ENCODE data around the gene GCA.

The GCA gene

DNA sequence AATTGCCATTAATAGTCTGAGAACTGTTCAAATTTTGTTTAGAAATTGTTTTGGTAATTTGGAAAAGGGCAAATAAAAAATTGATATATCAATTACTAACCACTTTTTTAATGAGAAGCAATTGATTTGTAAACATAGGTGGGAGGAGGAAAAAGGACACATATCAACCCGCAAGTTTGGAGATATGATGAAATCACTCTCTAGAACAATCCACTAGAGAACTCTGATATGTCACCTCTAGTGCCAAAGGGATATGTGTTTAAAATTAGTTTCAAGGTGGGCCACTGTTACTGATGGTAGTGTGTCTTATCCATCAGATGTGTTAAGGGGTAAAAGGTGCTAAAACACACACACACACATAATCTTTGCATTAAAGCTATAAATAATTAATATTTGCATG is 42.1 kb upstream of the GCA start:
- DNase-seq (ENCODE audit: insufficient read length, low spot score): no peak
- TF ChIP-seq, protein P1, sequence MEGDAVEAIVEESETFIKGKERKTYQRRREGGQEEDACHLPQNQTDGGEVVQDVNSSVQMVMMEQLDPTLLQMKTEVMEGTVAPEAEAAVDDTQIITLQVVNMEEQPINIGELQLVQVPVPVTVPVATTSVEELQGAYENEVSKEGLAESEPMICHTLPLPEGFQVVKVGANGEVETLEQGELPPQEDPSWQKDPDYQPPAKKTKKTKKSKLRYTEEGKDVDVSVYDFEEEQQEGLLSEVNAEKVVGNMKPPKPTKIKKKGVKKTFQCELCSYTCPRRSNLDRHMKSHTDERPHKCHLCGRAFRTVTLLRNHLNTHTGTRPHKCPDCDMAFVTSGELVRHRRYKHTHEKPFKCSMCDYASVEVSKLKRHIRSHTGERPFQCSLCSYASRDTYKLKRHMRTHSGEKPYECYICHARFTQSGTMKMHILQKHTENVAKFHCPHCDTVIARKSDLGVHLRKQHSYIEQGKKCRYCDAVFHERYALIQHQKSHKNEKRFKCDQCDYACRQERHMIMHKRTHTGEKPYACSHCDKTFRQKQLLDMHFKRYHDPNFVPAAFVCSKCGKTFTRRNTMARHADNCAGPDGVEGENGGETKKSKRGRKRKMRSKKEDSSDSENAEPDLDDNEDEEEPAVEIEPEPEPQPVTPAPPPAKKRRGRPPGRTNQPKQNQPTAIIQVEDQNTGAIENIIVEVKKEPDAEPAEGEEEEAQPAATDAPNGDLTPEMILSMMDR (IDR thresholded peaks at IDR 0.05; ENCODE audit: insufficient read depth, missing control alignments): no peak
- no peak for FAIRE-seq

DNA sequence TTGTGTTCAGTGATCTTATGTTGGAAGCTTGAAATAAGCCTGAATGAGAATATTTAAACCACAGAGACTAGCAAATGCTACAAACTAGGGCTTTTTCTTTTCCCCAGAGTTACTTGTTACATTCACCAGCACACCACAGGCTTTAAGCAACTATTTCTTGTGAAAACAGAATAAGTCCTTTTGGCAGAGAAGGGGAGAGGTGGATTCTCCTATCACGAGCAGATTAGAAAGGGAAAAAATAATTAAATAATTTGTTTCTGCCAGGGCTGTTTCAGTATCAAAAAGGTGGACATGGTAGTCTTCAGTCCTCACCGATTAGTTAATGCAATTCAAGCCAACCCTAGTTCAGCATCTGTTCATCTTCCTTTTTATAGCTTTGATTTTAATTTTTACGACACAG is 38.0 kb upstream of the GCA start:
- FAIRE-seq (no peak), DNase-seq (ENCODE audit: insufficient read length, low spot score) (no peak)
- TF ChIP-seq, protein P1 (IDR thresholded peaks at IDR 0.05; ENCODE audit: insufficient read depth, missing control alignments): no peak

DNA sequence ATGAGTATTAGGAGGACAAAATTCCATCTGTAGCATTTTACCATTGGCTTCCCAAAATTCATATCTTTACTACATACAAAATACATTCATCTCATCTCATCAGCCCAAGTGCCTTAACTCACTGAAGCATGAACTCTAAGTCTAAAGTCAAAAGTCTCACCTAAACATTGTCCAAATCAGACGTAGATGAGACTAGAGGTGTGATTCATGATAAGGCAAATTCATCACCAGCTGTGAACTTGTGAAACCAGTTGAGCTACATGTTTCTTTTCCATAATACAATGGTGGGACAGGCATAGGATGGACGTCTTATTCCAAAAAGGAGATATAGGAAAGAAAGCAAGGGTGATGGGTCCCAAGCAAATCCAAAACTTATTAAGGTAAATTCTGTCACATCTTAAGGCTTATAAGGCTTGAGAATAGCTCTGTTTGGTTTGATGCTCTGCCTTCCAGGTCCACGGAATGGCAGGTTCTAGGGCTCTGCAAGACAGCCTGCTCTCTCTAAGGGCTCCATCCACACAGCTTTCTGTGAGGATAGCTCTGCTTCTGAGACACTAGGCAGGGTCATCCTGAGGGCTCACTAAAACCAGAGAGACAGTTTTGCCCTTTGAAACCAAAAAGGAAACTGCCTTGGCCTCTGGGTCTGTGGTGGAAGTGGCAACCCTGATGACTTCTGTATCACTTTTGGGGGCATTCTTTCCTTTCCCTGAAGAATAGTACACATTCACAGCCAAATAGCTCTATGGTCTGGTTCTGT is 35.0 kb upstream of the GCA start:
- FAIRE-seq (no peak), DNase-seq (ENCODE audit: insufficient read length, low spot score) (no peak)
- TF ChIP-seq, protein P1 (IDR thresholded peaks at IDR 0.05; ENCODE audit: insufficient read depth, missing control alignments): no peak

DNA sequence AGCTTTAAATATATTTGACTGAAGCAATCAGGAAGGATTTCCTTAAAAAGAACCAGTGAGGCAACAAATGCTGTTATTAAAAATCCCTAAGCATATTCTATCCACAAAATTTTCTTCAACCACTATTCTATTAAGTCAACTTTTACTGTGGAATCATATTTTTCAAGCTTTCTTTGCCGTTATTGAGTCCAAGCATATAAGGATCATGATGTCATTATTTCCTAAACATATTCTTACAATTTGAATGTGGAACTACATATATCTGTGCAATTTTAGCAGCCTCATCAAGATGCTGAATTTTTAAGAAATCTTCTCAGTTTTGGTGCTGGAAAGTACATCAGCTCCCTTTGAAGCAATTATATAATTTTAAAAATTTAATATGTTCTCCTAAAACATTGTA is 31.1 kb upstream of the GCA start:
- no peak for FAIRE-seq
- DNase-seq (ENCODE audit: insufficient read length, low spot score): no peak
- TF ChIP-seq, protein P1 (IDR thresholded peaks at IDR 0.05; ENCODE audit: insufficient read depth, missing control alignments): no peak

DNA sequence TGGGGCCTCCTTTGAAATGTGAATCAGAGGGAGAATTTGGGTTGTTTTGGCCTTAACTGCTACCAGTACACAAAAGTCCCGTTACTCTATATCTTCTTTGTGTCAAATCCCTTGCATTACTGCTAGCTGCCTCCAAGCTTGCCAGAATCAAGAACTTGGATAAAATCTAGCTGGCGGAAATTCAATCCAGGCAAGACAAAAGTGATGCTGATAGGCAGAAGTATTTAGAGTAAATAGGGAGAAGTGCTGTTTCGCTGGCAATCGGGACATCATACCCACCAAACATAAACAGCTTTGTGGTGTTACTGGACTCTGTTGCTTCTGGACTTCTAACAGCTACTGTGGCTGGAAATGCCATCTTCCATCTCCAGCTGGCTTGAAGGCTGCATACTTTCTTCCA is 28.0 kb upstream of the GCA start:
- DNase-seq (ENCODE audit: insufficient read length, low spot score): no peak
- FAIRE-seq: no peak
- TF ChIP-seq, protein P1 (IDR thresholded peaks at IDR 0.05; ENCODE audit: insufficient read depth, missing control alignments): no peak

DNA sequence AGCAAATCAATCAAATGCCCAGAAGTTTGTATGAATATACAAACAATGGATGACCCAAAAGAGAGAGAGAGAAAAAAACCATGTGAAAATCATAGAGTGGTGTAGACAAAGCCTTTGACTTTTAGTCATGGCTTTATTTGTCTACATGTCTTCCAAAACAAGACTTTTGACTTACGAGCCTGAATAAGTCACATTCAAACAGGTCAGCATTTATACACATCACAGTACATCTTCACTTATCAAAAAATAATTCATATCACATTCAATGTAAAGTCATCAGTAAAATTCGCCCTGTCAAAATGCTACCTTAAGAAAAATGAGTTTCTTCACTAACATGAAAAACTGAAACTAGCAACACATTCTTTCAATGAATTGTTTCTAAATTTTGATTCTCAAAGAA is 27.3 kb upstream of the GCA start:
- TF ChIP-seq, protein P1 (IDR thresholded peaks at IDR 0.05; ENCODE audit: insufficient read depth, missing control alignments): no peak
- FAIRE-seq (no peak), DNase-seq (ENCODE audit: insufficient read length, low spot score) (no peak)

DNA sequence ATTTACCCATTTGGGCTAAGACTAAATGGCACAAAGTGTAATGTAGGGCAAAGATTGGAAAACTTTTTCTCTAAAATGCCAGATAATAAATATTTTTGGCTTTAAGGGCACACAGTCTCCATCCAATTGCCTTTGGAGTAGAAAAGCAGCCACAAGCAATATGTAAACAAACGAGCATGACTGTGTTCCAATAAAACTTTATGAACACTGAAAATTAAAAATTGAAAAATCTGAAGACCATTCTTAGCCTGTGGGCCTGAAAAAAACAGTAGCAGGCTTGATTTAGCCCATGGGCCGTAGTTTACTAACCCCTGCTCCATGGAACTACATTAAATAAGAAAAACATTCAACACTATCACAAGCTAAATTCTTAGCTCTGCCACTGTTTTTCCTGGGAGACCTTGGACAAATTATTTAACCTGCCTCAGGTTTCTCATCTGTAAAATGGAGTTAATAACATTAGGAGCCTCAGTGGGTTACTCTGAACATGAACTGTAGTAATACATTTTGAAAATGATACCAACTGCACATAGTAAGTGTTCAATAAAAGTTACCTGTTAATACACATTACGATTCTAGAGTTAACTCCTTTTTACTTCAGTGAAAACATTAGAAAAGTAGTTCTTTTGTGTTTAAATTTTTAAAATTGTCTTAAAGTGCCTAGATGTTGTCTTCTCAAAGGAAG is 26.7 kb upstream of the GCA start:
- FAIRE-seq (no peak), DNase-seq (ENCODE audit: insufficient read length, low spot score) (no peak)
- TF ChIP-seq, protein P1 (IDR thresholded peaks at IDR 0.05; ENCODE audit: insufficient read depth, missing control alignments): no peak
